H1 (cell line): Measurements from ENCODE around the gene GAREM2. TPM values are rescaled to one million over a fixed set of nuclear protein-coding genes. Genes with fewer than 3 reads are reported as not detected.

ENCODE experiments used
- CTCF ChIA-PET: fragments of 300-600 bp; sonication (Branson Sonifier 250); formaldehyde crosslinking; loops from one replicate; lab custom pipeline; 2021; ENCODE audit not compliant: partially characterized antibody; lab: Charles Lee
- POLR2A ChIA-PET: fragments of 300-600 bp; sonication (Branson Sonifier 250); formaldehyde crosslinking; loops from one replicate; lab custom pipeline; 2021; ENCODE audit warnings: inconsistent platforms; ENCODE audit not compliant: partially characterized antibody; lab: Charles Lee
- DNase-seq, 2 experiments: peaks; one replicate each; pipeline versions ENCODE4 v3.0.0 to v3.0.0-alpha.2; 2010 to 2022; ENCODE audit warnings: low spot score in 2 of 2, low read depth in 1 of 2, mixed read lengths in 1 of 2
- FAIRE-seq: peaks from 2 replicates; lab custom pipeline; 2011; peaks lifted over from hg19 to GRCh38; lab: Jason Lieb, UNC
- H2AFZ ChIP-seq: 2 replicates; pipeline ENCODE4 v1.8.1; 2012; ENCODE audit warnings: low read length, inconsistent platforms
- H2AK5ac ChIP-seq: 2 replicates; pipeline ENCODE4 v1.6.1; 2013; ENCODE audit warnings: low read depth, low read length
- H2BK120ac ChIP-seq: replicated peaks from 2 replicates; pipeline ENCODE3; 2013; ENCODE audit warnings: low read depth, low read length, inconsistent platforms
- H2BK12ac ChIP-seq: 2 replicates; pipeline ENCODE4 v1.6.1; 2013; ENCODE audit warnings: low read depth, low read length
- H2BK15ac ChIP-seq: 2 replicates; pipeline ENCODE4 v1.6.1; 2013; ENCODE audit warnings: low read length
- H2BK20ac ChIP-seq: 2 replicates; pipeline ENCODE4 v1.6.1; 2013; ENCODE audit warnings: low read length
- H2BK5ac ChIP-seq: 2 replicates; pipeline ENCODE4 v1.6.1; 2013; ENCODE audit warnings: low read depth, low read length
- H3K14ac ChIP-seq: 2 replicates; pipeline ENCODE4 v1.6.1; 2013; ENCODE audit warnings: inconsistent platforms; ENCODE audit not compliant: insufficient read length
- H3K18ac ChIP-seq: 2 replicates; pipeline ENCODE4 v1.6.1; 2013; ENCODE audit warnings: low read length; ENCODE audit errors: extremely low read depth
- H3K23ac ChIP-seq: 2 replicates; pipeline ENCODE4 v1.6.1; 2013; ENCODE audit warnings: inconsistent platforms; ENCODE audit not compliant: insufficient read length
- H3K23me2 ChIP-seq: 2 replicates; pipeline ENCODE4 v1.6.1; 2013; ENCODE audit warnings: low read depth, low read length
- H3K27ac ChIP-seq: 2 replicates; pipeline ENCODE4 v1.6.1; 2011; ENCODE audit warnings: low read depth, low read length, inconsistent platforms
- H3K27me3 ChIP-seq, 4 experiments: replicated peaks in 1 of 4; 1 replicate in 1 of 4; 2 replicates in 3 of 4; pipeline versions ENCODE4 v1.6.1 to v1.8.1; 2011 to 2013; ENCODE audit warnings: low read length in 3 of 4, mild to moderate bottlenecking in 3 of 4, inconsistent platforms in 2 of 4, mixed read lengths in 2 of 4, moderate library complexity in 1 of 4; ENCODE audit not compliant: control insufficient read depth in 3 of 4, insufficient read depth in 3 of 4; ENCODE audit errors: extremely low read depth in 1 of 4
- H3K36me3 ChIP-seq, 4 experiments: 2 replicates each; pipeline versions ENCODE4 v1.6.1 to v1.8.1; 2011 to 2013; ENCODE audit warnings: mild to moderate bottlenecking in 4 of 4, low read length in 3 of 4, moderate library complexity in 2 of 4, control low read depth in 1 of 4, inconsistent platforms in 1 of 4; ENCODE audit not compliant: insufficient read depth in 4 of 4, control insufficient read depth in 2 of 4
- H3K4ac ChIP-seq: replicated peaks from 2 replicates; pipeline ENCODE3; 2013; ENCODE audit warnings: low read length, low read depth, mixed read lengths, inconsistent platforms; ENCODE audit not compliant: insufficient read length
- H3K4me1 ChIP-seq, 4 experiments: replicated peaks in 1 of 4; 1 replicate in 1 of 4; 2 replicates in 3 of 4; pipeline versions ENCODE4 v1.6.1 to v1.8.1; 2011 to 2013; ENCODE audit warnings: low read length in 3 of 4, inconsistent platforms in 2 of 4, mixed read lengths in 1 of 4; ENCODE audit not compliant: insufficient read depth in 4 of 4, control insufficient read depth in 3 of 4
- H3K4me2 ChIP-seq, 2 experiments: 2 replicates each; pipeline versions ENCODE4 v1.6.1 to v1.8.1; 2011 to 2013; ENCODE audit warnings: low read depth in 2 of 2, low read length in 2 of 2, control low read depth in 1 of 2, inconsistent platforms in 1 of 2, mild to moderate bottlenecking in 1 of 2; ENCODE audit not compliant: insufficient read depth in 1 of 2
- H3K4me3 ChIP-seq, 4 experiments: fragments of 200-600, 300-600 bp in 1 of 4; sonication (generic), shearing (Covaris generic), sonication (Bioruptor Twin) in 1 of 4; 2 replicates each; pipeline versions ENCODE4 v1.5.1 to v1.8.1; 2011 to 2016; ENCODE audit warnings: low read length in 4 of 4, low read depth in 3 of 4, control low read depth in 2 of 4, inconsistent platforms in 2 of 4, mild to moderate bottlenecking in 2 of 4, mixed read lengths in 1 of 4, moderate library complexity in 1 of 4; ENCODE audit not compliant: insufficient read depth in 2 of 4; ENCODE audit errors: extremely low read depth in 1 of 4
- H3K56ac ChIP-seq: replicated peaks from 2 replicates; pipeline ENCODE3; 2013; ENCODE audit warnings: low read depth, mild to moderate bottlenecking, mixed read lengths, low read length, inconsistent platforms; ENCODE audit not compliant: insufficient read length
- H3K79me1 ChIP-seq: 2 replicates; pipeline ENCODE4 v1.6.1; 2013; ENCODE audit warnings: low read depth, low read length, control low read depth
- H3K79me2 ChIP-seq, 2 experiments: 2 replicates each; pipeline versions ENCODE4 v1.6.1 to v1.8.1; 2012 to 2013; ENCODE audit warnings: low read length in 2 of 2, mild to moderate bottlenecking in 2 of 2, inconsistent platforms in 1 of 2; ENCODE audit not compliant: insufficient read depth in 2 of 2, control insufficient read depth in 1 of 2
- H3K9ac ChIP-seq, 4 experiments: replicated peaks in 1 of 4; 1 replicate in 1 of 4; 2 replicates in 3 of 4; pipeline versions ENCODE4 v1.6.1 to v1.8.1; 2011 to 2013; ENCODE audit warnings: low read depth in 3 of 4, low read length in 3 of 4, control low read depth in 2 of 4, mild to moderate bottlenecking in 2 of 4, moderate library complexity in 2 of 4, inconsistent platforms in 1 of 4; ENCODE audit errors: extremely low read depth in 1 of 4
- H3K9me3 ChIP-seq, 2 experiments: 2 replicates each; pipeline versions ENCODE4 v1.6.1 to v1.8.1; 2012 to 2013; ENCODE audit warnings: mild to moderate bottlenecking in 2 of 2, moderate library complexity in 2 of 2, control low read depth in 1 of 2, inconsistent platforms in 1 of 2, low read depth in 1 of 2, low read length in 1 of 2, mixed read lengths in 1 of 2; ENCODE audit not compliant: insufficient read depth in 2 of 2
- H4K20me1 ChIP-seq, 2 experiments: replicated peaks in 1 of 2; 2 replicates each; pipeline versions ENCODE3 to v1.8.1; 2011 to 2013; ENCODE audit warnings: inconsistent platforms in 2 of 2, low read length in 2 of 2, mild to moderate bottlenecking in 1 of 2; ENCODE audit not compliant: insufficient read depth in 2 of 2, control insufficient read depth in 1 of 2
- H4K5ac ChIP-seq: 2 replicates; pipeline ENCODE4 v1.6.1; 2013; ENCODE audit warnings: low read length, low read depth, mixed read lengths, inconsistent platforms; ENCODE audit not compliant: insufficient read length
- H4K8ac ChIP-seq: 2 replicates; pipeline ENCODE4 v1.8.0; 2013; ENCODE audit warnings: mild to moderate bottlenecking, moderate library complexity, low read length, inconsistent platforms; ENCODE audit not compliant: insufficient read depth; ENCODE audit errors: extremely low read depth
- H4K91ac ChIP-seq: replicated peaks from 2 replicates; pipeline ENCODE3; 2013; ENCODE audit warnings: low read length, mixed read lengths, inconsistent platforms; ENCODE audit not compliant: insufficient read length
- BACH1 ChIP-seq: IDR thresholded peaks from 2 replicates; pipeline ENCODE4 v1.6.1; 2012; ENCODE audit warnings: low read length, improper control_type of control experiment
- EGR1 ChIP-seq: IDR thresholded peaks from 2 replicates; pipeline ENCODE4 v1.6.1; 2011; ENCODE audit warnings: low read depth, low read length, borderline replicate concordance
- EP300 ChIP-seq, 2 experiments: IDR thresholded peaks; 1 replicate in 1 of 2; 2 replicates in 1 of 2; pipeline ENCODE4 v1.6.1; 2011 to 2012; ENCODE audit warnings: low read depth in 2 of 2, low read length in 2 of 2, mild to moderate bottlenecking in 2 of 2, borderline replicate concordance in 1 of 2, inconsistent platforms in 1 of 2, moderate library complexity in 1 of 2
- JUN ChIP-seq: IDR thresholded peaks from 2 replicates; pipeline ENCODE4 v1.6.1; 2011; ENCODE audit warnings: low read depth, mild to moderate bottlenecking, improper control_type of control experiment, low read length
- JUND ChIP-seq: IDR thresholded peaks from 2 replicates; pipeline ENCODE4 v1.6.1; 2011; ENCODE audit warnings: mild to moderate bottlenecking, improper control_type of control experiment, low read length
- KDM1A ChIP-seq: fragments of 200-600, 300-600 bp; sonication (generic); IDR thresholded peaks from 2 replicates; pipeline ENCODE4 v1.7.1; 2016; ENCODE audit warnings: mild to moderate bottlenecking, low read length, borderline replicate concordance
- KDM5A ChIP-seq: fragments of 200-600 bp; IDR thresholded peaks from 2 replicates; pipeline ENCODE4 v1.7.1; 2012; ENCODE audit warnings: mild to moderate bottlenecking, low read length, inconsistent platforms, mixed read lengths
- RAD21 ChIP-seq, 2 experiments: IDR thresholded peaks in 1 of 2; conservative IDR thresholded peaks in 1 of 2; 2 replicates each; pipeline ENCODE4 v1.6.1; 2011; ENCODE audit warnings: low read depth in 2 of 2, low read length in 2 of 2, improper control_type of control experiment in 1 of 2, inconsistent platforms in 1 of 2, mild to moderate bottlenecking in 1 of 2, moderate library complexity in 1 of 2
- RBBP5 ChIP-seq: IDR thresholded peaks from 2 replicates; pipeline ENCODE4 v1.7.1; 2012; ENCODE audit warnings: low read depth, mild to moderate bottlenecking, inconsistent platforms, low read length, moderate library complexity, borderline replicate concordance
- SP1 ChIP-seq: IDR thresholded peaks from 2 replicates; pipeline ENCODE4 v1.6.1; 2011; ENCODE audit warnings: low read depth, low read length
- TBP ChIP-seq: IDR thresholded peaks from 2 replicates; pipeline ENCODE4 v1.6.1; 2011; ENCODE audit warnings: low read depth, low read length, improper control_type of control experiment
- WGBS, 2 experiments: shearing (Covaris generic) in 1 of 2; methylation state at CpG; one replicate each; pipeline versions ENCODE4 v1.1.6 to v1.1.7; 2013 to 2015; ENCODE audit warnings: low lambda C conversion rate in 2 of 2, mixed read lengths in 2 of 2, inconsistent platforms in 1 of 2, low coverage in 1 of 2, missing lambda C conversion rate in 1 of 2; ENCODE audit not compliant: insufficient replicate concordance in 2 of 2, insufficient coverage in 1 of 2, insufficient read length in 1 of 2; ENCODE audit errors: extremely low coverage in 1 of 2, missing lambda C conversion rate in 1 of 2; 5-methylcytosine and 5-hydroxymethylcytosine counted together
- polyA plus RNA-seq, 7 experiments: library from polyadenylated mRNA; depleted of rRNA in 3 of 7; stranded (reverse) in 5 of 7; unstranded in 2 of 7; fragments of >200 nt in 5 of 7; fragments of 200-250 nt in 2 of 7; gene quantifications; 1 replicate in 5 of 7; 2 replicates in 1 of 7; 4 replicates in 1 of 7; pipeline versions ENCODE4 v1.2.1 to v1.2.3, GENCODE V29; 2011 to 2013; ENCODE audit warnings: missing spikeins in 2 of 7, mixed read lengths in 2 of 7
- total RNA-seq: library from RNA; stranded (reverse); fragmentation: NEBNext Ultra II Directional; extraction: Animal tissue kit (Norgen Biotek cat#: 25700); gene quantifications from 2 replicates; pipeline ENCODE4 v1.2.1, GENCODE V29; 2021

Gene GAREM2
- total and polyA plus RNA-seq, 2 of the 8 experiments (the other 6 are each of a cell fraction or from before 2014, with no cell fraction given): 19.9 TPM

GRCh38 chr2:26172189-26172870, 558 bp upstream of the GAREM2 start:
- H3K36me3 ChIP-seq: peaks cover 0 to 8% (median 2%) of the 10 kb centered on the region in 4 experiments; a peak in 3 of 8 replicates
- no peak overlapping the region; a peak in 1 of 7 replicates for H3K9ac ChIP-seq
- H3K27me3 ChIP-seq: peaks cover 0 to 2% (median 0%) of the 10 kb centered on the region in 4 experiments; a peak in 3 of 7 replicates
- no peak overlapping the region for H4K5ac ChIP-seq
- 46% methylated on average over 17 of the region's 56 CpGs; no CpG with 5 or more reads in 1 of the 2 experiments for WGBS, 2 experiments
- peaks cover 2 to 20% of the 10 kb centered on the region in 2 experiments for H4K20me1 ChIP-seq
- H3K4ac ChIP-seq: peak overlapping the region; percentile 77
- no peak overlapping the region for H2BK5ac ChIP-seq
- DNase-seq: no peak
- H3K4me1 ChIP-seq: peaks cover 4 to 15% (median 6%) of the 10 kb centered on the region in 4 experiments; a peak in 5 of 7 replicates
- H2BK12ac ChIP-seq: 0 out of 2 replicates have a peak overlapping the region, but pooled peaks have one; percentile 60
- peaks cover 0 to 11% of the 10 kb centered on the region in 2 experiments; a peak in 1 of 4 replicates for H3K79me2 ChIP-seq
- CTCF ChIA-PET: interaction anchor here (0.6 to 2.8 kb wide), 16 partner anchors 9 to 298 kb away, joined by 3 to 16 read pairs (median 3); partner anchors contain the start of gene ADGRF3
- H2AK5ac ChIP-seq: no peak overlapping the region
- no peak for FAIRE-seq
- peaks cover 9% of the 10 kb centered on the region for H3K23me2 ChIP-seq
- H4K8ac ChIP-seq: no peak overlapping the region
- peak overlapping the region; percentile 35 to 57; a peak in 3 of 4 replicates for H3K4me2 ChIP-seq
- no peak overlapping the region for H4K91ac ChIP-seq
- H2BK120ac ChIP-seq: no peak overlapping the region
- peak overlapping the region; percentile 48 for H3K18ac ChIP-seq
- no peak overlapping the region for H2AFZ ChIP-seq
- H3K23ac ChIP-seq: no peak overlapping the region
- H3K27ac ChIP-seq: no peak overlapping the region
- peak overlapping the region; percentile 30 for H3K56ac ChIP-seq
- H3K14ac ChIP-seq: no peak overlapping the region
- POLR2A ChIA-PET: interaction anchor here (0.6 to 7.3 kb wide), 5 partner anchors 15 to 471 kb away, joined by 3 to 65 read pairs (median 3); partner anchors contain the start of gene RAB10
- peak overlapping the region; percentile 72; the same call in 1 of the 2 replicates for H2BK15ac ChIP-seq
- H2BK20ac ChIP-seq: 0 out of 2 replicates have a peak overlapping the region, but pooled peaks have one; percentile 48
- peak overlapping the region; percentile 30 to 74 (median 56); a peak in 7 of 8 replicates for H3K4me3 ChIP-seq
- H3K9me3 ChIP-seq: no peaks in the 10 kb centered on the region
- peaks cover 8% of the 10 kb centered on the region for H3K79me1 ChIP-seq
- TF ChIP-seq EGR1 (no peak), TBP (no peak), RAD21 (IDR thresholded peaks at IDR 0.05 in 1 of 2, conservative IDR thresholded peaks at IDR 0.05 in 1 of 2; ENCODE audit: low read depth in 2 of 2, low read length in 2 of 2) (no peak), BACH1 (0 out of 2 replicates have a peak, but pooled peaks have one; percentile 16), EP300 (IDR thresholded peaks at IDR 0.05; ENCODE audit: borderline replicate concordance in 1 of 2, low read depth in 2 of 2, low read length in 2 of 2) (no peak), JUND (no peak), KDM1A (peak; percentile 99), SP1 (no peak), JUN (no peak), RBBP5 (no peak), KDM5A (no peak)
